GM23338 (cell line): ENCODE measurements around the gene MTURN. TPM values are rescaled to one million over a fixed set of nuclear protein-coding genes. Genes with fewer than 3 reads are reported as not detected.

Source experiments
- ATAC-seq: fragments of 200-7000 bp; cut with Tn5 transposase; 3 replicates; pipeline ENCODE4 v1.9.1; 2020
- DNase-seq: peaks from one replicate; pipeline ENCODE4 v3.0.0-alpha.2; 2015; ENCODE audit warnings: low spot score
- H2AFZ ChIP-seq: fragments of 200-600 bp; sonication (generic); 2 replicates; pipeline ENCODE4 v1.8.0; 2016; ENCODE audit warnings: antibody characterized with exemption, mild to moderate bottlenecking, moderate library complexity
- H3F3A ChIP-seq: fragments of 200-600 bp; sonication (generic); replicated peaks from 2 replicates; pipeline ENCODE4 v1.8.0; 2017; ENCODE audit warnings: antibody characterized with exemption, mixed run types, low read depth
- H3K27ac ChIP-seq: fragments of 200-600 bp; sonication (generic); 2 replicates; pipeline ENCODE4 v1.6.1; 2016; ENCODE audit warnings: low read depth
- H3K27me3 ChIP-seq: fragments of 200-600 bp; sonication (generic); 2 replicates; pipeline ENCODE4 v1.8.0; 2016; ENCODE audit warnings: mild to moderate bottlenecking, mixed run types, moderate library complexity; ENCODE audit not compliant: insufficient read depth
- H3K36me3 ChIP-seq: fragments of 200-600 bp; sonication (generic); 2 replicates; pipeline ENCODE4 v1.8.0; 2016; ENCODE audit warnings: mild to moderate bottlenecking; ENCODE audit not compliant: insufficient read depth
- H3K4me1 ChIP-seq: fragments of 200-600 bp; sonication (generic); 2 replicates; pipeline ENCODE4 v1.8.0; 2016; ENCODE audit warnings: mild to moderate bottlenecking, moderate library complexity; ENCODE audit not compliant: insufficient read depth
- H3K4me2 ChIP-seq: fragments of 200-600 bp; sonication (generic); 2 replicates; pipeline ENCODE4 v1.7.1; 2017; ENCODE audit warnings: mixed run types
- H3K4me3 ChIP-seq: fragments of 200-600 bp; sonication (generic); 2 replicates; pipeline ENCODE4 v1.6.1; 2016; ENCODE audit warnings: mixed run types
- H3K79me2 ChIP-seq: fragments of 200-600 bp; sonication (generic); replicated peaks from 2 replicates; pipeline ENCODE4 v1.8.0; 2017; ENCODE audit warnings: mild to moderate bottlenecking; ENCODE audit not compliant: insufficient read depth
- H3K9me2 ChIP-seq: fragments of 200-600 bp; sonication (generic); 2 replicates; pipeline ENCODE4 v1.8.0; 2017; ENCODE audit not compliant: insufficient read depth
- H4K20me1 ChIP-seq: fragments of 200-600 bp; sonication (generic); replicated peaks from 2 replicates; pipeline ENCODE4 v1.8.0; 2017; ENCODE audit warnings: mild to moderate bottlenecking; ENCODE audit not compliant: insufficient read depth
- H3K27ac Mint-ChIP-seq: 2 replicates; pipeline ENCODE4 v1.8.0; 2020; ENCODE audit warnings: inconsistent platforms, mild to moderate bottlenecking, moderate library complexity, mixed read lengths
- H3K27me3 Mint-ChIP-seq: 3 replicates; pipeline ENCODE4 v1.8.0; 2022; ENCODE audit warnings: low read depth, mild to moderate bottlenecking, moderate library complexity, mixed read lengths, inconsistent platforms; ENCODE audit not compliant: insufficient read depth, poor library complexity
- H3K36me3 Mint-ChIP-seq: 3 replicates; pipeline ENCODE4 v1.8.0; 2021; ENCODE audit warnings: low read depth, mild to moderate bottlenecking, inconsistent platforms, moderate library complexity, mixed read lengths
- H3K4me1 Mint-ChIP-seq: 3 replicates; pipeline ENCODE4 v1.8.0; 2020; ENCODE audit warnings: mild to moderate bottlenecking, inconsistent platforms, mixed read lengths
- H3K4me3 Mint-ChIP-seq: 3 replicates; pipeline ENCODE4 v1.8.0; 2021; ENCODE audit warnings: moderate library complexity, mild to moderate bottlenecking, inconsistent platforms, mixed read lengths
- H3K9me3 Mint-ChIP-seq: 3 replicates; pipeline ENCODE4 v1.8.0; 2020; ENCODE audit warnings: moderate library complexity, mild to moderate bottlenecking, inconsistent platforms, mixed read lengths
- JUNB ChIP-seq: IDR thresholded peaks from one replicate; pipeline ENCODE4 v1.6.1; 2016; ENCODE audit warnings: antibody characterized with exemption; ENCODE audit not compliant: unreplicated experiment
- ZNF331 ChIP-seq: fragments of 250-450 bp; sonication (Bioruptor Pico); IDR thresholded peaks from 2 replicates; pipeline ENCODE4 v1.5.0; 2020; ENCODE audit warnings: low read depth, mild to moderate bottlenecking, moderate library complexity
- polyA plus RNA-seq: library from polyadenylated mRNA; unstranded; fragments of >200 nt; fragmentation: Nextera tagmentation; extraction: Ambion mirVana; gene quantifications from 2 replicates; pipeline ENCODE4 v1.2.1, GENCODE V29; 2016
- total RNA-seq: library from RNA; depleted of rRNA; stranded (reverse); fragments of >200 nt; shearing (Covaris generic); gene quantifications from 2 replicates; pipeline ENCODE4 v1.2.3, GENCODE V29; 2014
- TF ChIP-seq, protein P1 (sequence below): fragments of 250-450 bp; sonication (Bioruptor Pico); IDR thresholded peaks from 2 replicates; pipeline ENCODE4 v1.5.0; 2020; ENCODE audit warnings: mild to moderate bottlenecking, moderate library complexity
- TF ChIP-seq, protein P2 (sequence below), 2 experiments: fragments of 200-600 bp in 1 of 2; sonication (generic) in 1 of 2; conservative IDR thresholded peaks; 2 replicates each; pipeline versions ENCODE4 v1.5.1 to v1.6.1; 2016 to 2017; ENCODE audit warnings: antibody characterized with exemption in 2 of 2, low read depth in 2 of 2, mild to moderate bottlenecking in 2 of 2, moderate library complexity in 1 of 2
- TF ChIP-seq, protein P3 (sequence below): IDR thresholded peaks from 2 replicates; pipeline ENCODE4 v1.6.1; 2016; ENCODE audit warnings: antibody characterized with exemption

Gene MTURN
- total and polyA plus RNA-seq, 2 experiments from 2014 or later, result 3.1 to 8.7 TPM

DNA sequence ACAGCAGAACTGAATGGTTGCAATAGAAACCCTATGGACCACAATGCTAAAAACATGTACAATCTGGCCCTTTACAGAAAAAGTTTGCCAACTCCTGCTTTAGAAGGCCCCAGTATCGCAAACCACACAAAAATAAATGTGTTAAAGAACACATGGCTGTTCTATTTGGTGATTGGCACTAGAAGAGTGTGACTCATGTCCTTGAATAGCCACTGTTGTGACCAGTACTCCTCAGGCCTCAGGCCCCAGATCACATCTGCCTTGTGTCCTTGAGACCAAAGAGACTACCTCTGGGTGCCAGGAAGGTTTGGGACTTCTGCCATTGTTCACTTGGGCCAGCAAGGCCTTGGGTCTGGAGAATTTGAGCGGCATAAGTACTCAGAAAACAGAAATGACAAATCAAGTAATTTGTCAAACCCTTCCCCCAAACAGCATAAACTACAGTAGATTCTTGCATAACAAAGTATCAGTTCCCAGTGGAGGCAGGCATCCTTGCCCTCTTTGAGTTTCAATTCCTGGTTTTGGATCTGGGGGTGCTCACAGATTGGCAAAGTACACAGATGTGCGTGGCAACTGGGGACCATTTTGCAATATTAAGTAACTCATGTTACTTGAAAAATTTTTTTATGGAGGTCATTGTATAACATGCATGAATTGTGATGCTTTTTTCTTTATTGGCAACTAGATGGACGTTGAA lies 50.2 kb downstream of the MTURN start (continued):
- TF ChIP-seq, protein P1, sequence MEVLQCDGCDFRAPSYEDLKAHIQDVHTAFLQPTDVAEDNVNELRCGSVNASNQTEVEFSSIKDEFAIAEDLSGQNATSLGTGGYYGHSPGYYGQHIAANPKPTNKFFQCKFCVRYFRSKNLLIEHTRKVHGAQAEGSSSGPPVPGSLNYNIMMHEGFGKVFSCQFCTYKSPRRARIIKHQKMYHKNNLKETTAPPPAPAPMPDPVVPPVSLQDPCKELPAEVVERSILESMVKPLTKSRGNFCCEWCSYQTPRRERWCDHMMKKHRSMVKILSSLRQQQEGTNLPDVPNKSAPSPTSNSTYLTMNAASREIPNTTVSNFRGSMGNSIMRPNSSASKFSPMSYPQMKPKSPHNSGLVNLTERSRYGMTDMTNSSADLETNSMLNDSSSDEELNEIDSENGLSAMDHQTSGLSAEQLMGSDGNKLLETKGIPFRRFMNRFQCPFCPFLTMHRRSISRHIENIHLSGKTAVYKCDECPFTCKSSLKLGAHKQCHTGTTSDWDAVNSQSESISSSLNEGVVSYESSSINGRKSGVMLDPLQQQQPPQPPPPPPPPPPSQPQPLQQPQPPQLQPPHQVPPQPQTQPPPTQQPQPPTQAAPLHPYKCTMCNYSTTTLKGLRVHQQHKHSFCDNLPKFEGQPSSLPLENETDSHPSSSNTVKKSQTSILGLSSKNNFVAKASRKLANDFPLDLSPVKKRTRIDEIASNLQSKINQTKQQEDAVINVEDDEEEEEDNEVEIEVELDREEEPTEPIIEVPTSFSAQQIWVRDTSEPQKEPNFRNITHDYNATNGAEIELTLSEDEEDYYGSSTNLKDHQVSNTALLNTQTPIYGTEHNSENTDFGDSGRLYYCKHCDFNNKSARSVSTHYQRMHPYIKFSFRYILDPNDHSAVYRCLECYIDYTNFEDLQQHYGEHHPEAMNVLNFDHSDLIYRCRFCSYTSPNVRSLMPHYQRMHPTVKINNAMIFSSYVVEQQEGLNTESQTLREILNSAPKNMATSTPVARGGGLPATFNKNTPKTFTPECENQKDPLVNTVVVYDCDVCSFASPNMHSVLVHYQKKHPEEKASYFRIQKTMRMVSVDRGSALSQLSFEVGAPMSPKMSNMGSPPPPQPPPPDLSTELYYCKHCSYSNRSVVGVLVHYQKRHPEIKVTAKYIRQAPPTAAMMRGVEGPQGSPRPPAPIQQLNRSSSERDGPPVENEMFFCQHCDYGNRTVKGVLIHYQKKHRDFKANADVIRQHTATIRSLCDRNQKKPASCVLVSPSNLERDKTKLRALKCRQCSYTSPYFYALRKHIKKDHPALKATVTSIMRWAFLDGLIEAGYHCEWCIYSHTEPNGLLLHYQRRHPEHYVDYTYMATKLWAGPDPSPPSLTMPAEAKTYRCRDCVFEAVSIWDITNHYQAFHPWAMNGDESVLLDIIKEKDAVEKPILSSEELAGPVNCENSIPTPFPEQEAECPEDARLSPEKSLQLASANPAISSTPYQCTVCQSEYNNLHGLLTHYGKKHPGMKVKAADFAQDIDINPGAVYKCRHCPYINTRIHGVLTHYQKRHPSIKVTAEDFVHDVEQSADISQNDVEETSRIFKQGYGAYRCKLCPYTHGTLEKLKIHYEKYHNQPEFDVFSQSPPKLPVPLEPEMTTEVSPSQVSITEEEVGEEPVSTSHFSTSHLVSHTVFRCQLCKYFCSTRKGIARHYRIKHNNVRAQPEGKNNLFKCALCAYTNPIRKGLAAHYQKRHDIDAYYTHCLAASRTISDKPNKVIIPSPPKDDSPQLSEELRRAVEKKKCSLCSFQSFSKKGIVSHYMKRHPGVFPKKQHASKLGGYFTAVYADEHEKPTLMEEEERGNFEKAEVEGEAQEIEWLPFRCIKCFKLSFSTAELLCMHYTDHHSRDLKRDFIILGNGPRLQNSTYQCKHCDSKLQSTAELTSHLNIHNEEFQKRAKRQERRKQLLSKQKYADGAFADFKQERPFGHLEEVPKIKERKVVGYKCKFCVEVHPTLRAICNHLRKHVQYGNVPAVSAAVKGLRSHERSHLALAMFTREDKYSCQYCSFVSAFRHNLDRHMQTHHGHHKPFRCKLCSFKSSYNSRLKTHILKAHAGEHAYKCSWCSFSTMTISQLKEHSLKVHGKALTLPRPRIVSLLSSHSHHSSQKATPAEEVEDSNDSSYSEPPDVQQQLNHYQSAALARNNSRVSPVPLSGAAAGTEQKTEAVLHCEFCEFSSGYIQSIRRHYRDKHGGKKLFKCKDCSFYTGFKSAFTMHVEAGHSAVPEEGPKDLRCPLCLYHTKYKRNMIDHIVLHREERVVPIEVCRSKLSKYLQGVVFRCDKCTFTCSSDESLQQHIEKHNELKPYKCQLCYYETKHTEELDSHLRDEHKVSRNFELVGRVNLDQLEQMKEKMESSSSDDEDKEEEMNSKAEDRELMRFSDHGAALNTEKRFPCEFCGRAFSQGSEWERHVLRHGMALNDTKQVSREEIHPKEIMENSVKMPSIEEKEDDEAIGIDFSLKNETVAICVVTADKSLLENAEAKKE (CRISPR knock-in tag), result no peak
- TF ChIP-seq, protein P2, sequence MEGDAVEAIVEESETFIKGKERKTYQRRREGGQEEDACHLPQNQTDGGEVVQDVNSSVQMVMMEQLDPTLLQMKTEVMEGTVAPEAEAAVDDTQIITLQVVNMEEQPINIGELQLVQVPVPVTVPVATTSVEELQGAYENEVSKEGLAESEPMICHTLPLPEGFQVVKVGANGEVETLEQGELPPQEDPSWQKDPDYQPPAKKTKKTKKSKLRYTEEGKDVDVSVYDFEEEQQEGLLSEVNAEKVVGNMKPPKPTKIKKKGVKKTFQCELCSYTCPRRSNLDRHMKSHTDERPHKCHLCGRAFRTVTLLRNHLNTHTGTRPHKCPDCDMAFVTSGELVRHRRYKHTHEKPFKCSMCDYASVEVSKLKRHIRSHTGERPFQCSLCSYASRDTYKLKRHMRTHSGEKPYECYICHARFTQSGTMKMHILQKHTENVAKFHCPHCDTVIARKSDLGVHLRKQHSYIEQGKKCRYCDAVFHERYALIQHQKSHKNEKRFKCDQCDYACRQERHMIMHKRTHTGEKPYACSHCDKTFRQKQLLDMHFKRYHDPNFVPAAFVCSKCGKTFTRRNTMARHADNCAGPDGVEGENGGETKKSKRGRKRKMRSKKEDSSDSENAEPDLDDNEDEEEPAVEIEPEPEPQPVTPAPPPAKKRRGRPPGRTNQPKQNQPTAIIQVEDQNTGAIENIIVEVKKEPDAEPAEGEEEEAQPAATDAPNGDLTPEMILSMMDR (conservative IDR thresholded peaks at IDR 0.05; ENCODE audit: low read depth in 2 of 2), result no peak
- TF ChIP-seq, protein P3, sequence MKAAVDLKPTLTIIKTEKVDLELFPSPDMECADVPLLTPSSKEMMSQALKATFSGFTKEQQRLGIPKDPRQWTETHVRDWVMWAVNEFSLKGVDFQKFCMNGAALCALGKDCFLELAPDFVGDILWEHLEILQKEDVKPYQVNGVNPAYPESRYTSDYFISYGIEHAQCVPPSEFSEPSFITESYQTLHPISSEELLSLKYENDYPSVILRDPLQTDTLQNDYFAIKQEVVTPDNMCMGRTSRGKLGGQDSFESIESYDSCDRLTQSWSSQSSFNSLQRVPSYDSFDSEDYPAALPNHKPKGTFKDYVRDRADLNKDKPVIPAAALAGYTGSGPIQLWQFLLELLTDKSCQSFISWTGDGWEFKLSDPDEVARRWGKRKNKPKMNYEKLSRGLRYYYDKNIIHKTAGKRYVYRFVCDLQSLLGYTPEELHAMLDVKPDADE, result no peak
- no peak for TF ChIP-seq ZNF331 (CRISPR knock-in tag)

DNA sequence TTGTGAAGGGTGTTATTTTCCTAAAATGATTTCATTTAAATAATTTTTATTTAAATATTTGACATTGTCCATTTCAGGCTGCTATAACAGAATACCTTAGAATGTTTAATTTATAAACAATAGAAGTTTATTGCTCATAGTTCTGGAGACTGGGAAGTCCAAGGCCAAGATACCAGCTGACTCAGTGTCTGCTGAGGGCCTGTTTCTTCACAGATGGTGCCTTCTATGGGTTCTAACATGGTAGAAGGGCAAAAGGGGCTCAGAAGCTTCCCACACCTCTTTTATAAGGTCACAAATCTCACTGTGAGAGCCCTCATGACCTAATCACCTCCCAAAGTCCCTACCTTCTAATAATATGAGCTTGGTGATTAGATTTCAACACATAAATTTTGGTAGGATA lies 50.7 kb downstream of the MTURN start:
- no peak overlapping the region for H3K4me3 ChIP-seq
- peaks cover 12% of the 10 kb centered on the region; the same call in 1 of the 2 replicates for H3K9me2 ChIP-seq
- Mint-ChIP-seq H3K9me3 (peaks cover 26% of the 10 kb centered on the region), H3K36me3 (peaks cover 26% of the 10 kb centered on the region), H3K27me3 (peaks cover 3% of the 10 kb centered on the region), H3K4me1 (peaks cover 5% of the 10 kb centered on the region; the same call in 1 of the 3 replicates), H3K4me3 (no peak overlapping the region), H3K27ac (no peak overlapping the region)
- no peaks in the 10 kb centered on the region for H3F3A ChIP-seq
- H3K4me2 ChIP-seq, result no peak overlapping the region
- no peaks in the 10 kb centered on the region for H3K27me3 ChIP-seq
- no peak for DNase-seq
- H4K20me1 ChIP-seq, result no peaks in the 10 kb centered on the region
- H3K27ac ChIP-seq, result no peak overlapping the region
- no peak for ATAC-seq
- H2AFZ ChIP-seq, result no peak overlapping the region; the same call in 1 of the 2 replicates
- TF ChIP-seq JUNB (no peak), ZNF331 (CRISPR knock-in tag) (no peak)
- H3K4me1 ChIP-seq, result no peaks in the 10 kb centered on the region
- no peaks in the 10 kb centered on the region for H3K79me2 ChIP-seq
- H3K36me3 ChIP-seq, result no peaks in the 10 kb centered on the region
